ENCODE data around the gene RAET1L. TPM values are rescaled to one million over a fixed set of nuclear protein-coding genes. Genes with fewer than 3 reads are reported as not detected.
"Not testable (repeated sequence)": the region's sequence is repeated elsewhere in the genome, so short reads cannot be mapped to it uniquely, and the experiment has no call there.

RAET1L gene
- polyA plus RNA-seq, 3 donors, result not detected

DNA sequence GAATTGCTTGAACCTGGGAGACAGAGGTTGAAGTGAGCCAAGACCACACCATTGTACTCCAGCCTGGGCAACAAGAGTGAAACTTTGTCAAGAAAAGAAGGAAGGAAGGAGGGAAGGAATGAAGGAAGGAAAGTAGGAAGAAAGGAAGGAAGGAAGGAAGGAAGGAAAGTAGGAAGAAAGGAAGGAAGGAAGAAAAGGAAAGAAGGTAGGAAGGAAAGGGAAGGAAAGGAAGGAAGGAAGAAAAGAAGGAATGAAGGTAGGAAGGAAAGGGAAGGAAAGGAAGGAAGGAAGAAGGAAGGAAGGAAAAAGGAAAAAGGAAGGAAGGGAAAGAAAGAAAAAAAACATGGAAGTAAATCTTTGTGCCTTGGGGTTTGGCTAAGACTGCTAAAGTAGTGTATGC lies 49.9 kb downstream of the RAET1L start:
- Mint-ChIP-seq H3K36me3 (no peaks in the 10 kb centered on the region), H3K27ac (peak overlapping the region in 1 of 7 donors; percentile 82), H3K9me3 (peaks cover 0 to 10% (median 2%) of the 10 kb centered on the region in 7 donors), H3K4me1 (no peaks in the 10 kb centered on the region), H3K4me3 (peak overlapping the region in 1 of 2 donors; percentile 31), H3K27me3 (ENCODE audit: low read depth in 3 of 3) (peaks cover 48 to 78% (median 54%) of the 10 kb centered on the region in 3 donors)
- H2AFZ ChIP-seq (ENCODE audit: insufficient read depth, low read depth, low read length, poor library complexity, severe bottlenecking), result no peak overlapping the region
- TF ChIP-seq, protein P1, sequence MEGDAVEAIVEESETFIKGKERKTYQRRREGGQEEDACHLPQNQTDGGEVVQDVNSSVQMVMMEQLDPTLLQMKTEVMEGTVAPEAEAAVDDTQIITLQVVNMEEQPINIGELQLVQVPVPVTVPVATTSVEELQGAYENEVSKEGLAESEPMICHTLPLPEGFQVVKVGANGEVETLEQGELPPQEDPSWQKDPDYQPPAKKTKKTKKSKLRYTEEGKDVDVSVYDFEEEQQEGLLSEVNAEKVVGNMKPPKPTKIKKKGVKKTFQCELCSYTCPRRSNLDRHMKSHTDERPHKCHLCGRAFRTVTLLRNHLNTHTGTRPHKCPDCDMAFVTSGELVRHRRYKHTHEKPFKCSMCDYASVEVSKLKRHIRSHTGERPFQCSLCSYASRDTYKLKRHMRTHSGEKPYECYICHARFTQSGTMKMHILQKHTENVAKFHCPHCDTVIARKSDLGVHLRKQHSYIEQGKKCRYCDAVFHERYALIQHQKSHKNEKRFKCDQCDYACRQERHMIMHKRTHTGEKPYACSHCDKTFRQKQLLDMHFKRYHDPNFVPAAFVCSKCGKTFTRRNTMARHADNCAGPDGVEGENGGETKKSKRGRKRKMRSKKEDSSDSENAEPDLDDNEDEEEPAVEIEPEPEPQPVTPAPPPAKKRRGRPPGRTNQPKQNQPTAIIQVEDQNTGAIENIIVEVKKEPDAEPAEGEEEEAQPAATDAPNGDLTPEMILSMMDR (IDR thresholded peaks at IDR 0.05), result no peak
- H3K9me3 ChIP-seq (replicated peaks in 1 of 2; ENCODE audit: control insufficient read depth in 1 of 2, insufficient read depth in 1 of 2, low read length in 2 of 2), result no peaks in the 10 kb centered on the region
- no peaks in the 10 kb centered on the region for H3K4me1 ChIP-seq (ENCODE audit: control insufficient read depth in 1 of 2, insufficient read depth in 2 of 2, low read length in 2 of 2)
- no peak overlapping the region for H3K9ac ChIP-seq (ENCODE audit: insufficient read depth, low read length, poor library complexity, severe bottlenecking)
- no peaks in the 10 kb centered on the region for H4K20me1 ChIP-seq (ENCODE audit: insufficient read depth, low read length)
- intact Hi-C loops (cut with micrococcal nuclease), result no loop called here
- H3K79me2 ChIP-seq (ENCODE audit: insufficient read depth, low read length), result no peaks in the 10 kb centered on the region
- H3K27ac ChIP-seq (ENCODE audit: low read depth in 1 of 2, low read length in 2 of 2), result no peak overlapping the region
- no peak overlapping the region for H3K4me3 ChIP-seq (replicated peaks in 1 of 3; ENCODE audit: low read depth in 2 of 3, low read length in 3 of 3)
- no peak for DNase-seq
- H3K4me2 ChIP-seq (replicated peaks; ENCODE audit: extremely low read depth, low read length, poor library complexity, severe bottlenecking), result no peak overlapping the region
- peaks cover 11 to 59% of the 10 kb centered on the region in 2 donors for H3K27me3 ChIP-seq (ENCODE audit: control insufficient read depth in 2 of 2, insufficient read depth in 2 of 2, low read length in 2 of 2)
- no peaks in the 10 kb centered on the region for H3K36me3 ChIP-seq (replicated peaks in 1 of 2; ENCODE audit: control insufficient read depth in 1 of 2, insufficient read depth in 2 of 2, low read length in 2 of 2)

DNA sequence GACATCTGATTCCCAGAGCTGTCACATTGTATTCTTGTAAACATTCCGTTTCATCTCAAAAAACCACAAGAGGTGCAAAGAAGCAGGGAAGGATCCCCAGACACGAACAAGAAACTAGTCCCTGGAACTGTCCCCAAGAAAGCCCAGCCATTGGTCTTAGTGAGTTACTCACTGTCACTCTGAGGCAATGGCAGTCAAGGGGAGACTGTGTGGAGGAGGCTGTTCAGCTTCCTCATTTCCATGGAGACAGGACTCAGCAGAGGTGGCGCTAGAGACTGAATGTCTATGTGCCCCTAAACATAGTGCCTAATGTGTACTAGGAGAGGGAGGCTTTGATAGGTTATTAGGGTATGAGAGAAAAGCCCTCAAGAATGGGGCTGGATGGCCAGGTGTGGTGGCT lies 50.5 kb downstream of the RAET1L start:
- Histone ChIP-seq H3K4me2 (replicated peaks; ENCODE audit: extremely low read depth, low read length, poor library complexity, severe bottlenecking) (no peak overlapping the region), H3K9me3 (replicated peaks in 1 of 2; ENCODE audit: control insufficient read depth in 1 of 2, insufficient read depth in 1 of 2, low read length in 2 of 2) (no peaks in the 10 kb centered on the region), H3K79me2 (ENCODE audit: insufficient read depth, low read length) (no peaks in the 10 kb centered on the region), H4K20me1 (ENCODE audit: insufficient read depth, low read length) (no peaks in the 10 kb centered on the region), H2AFZ (ENCODE audit: insufficient read depth, low read depth, low read length, poor library complexity, severe bottlenecking) (no peak overlapping the region), H3K4me1 (ENCODE audit: control insufficient read depth in 1 of 2, insufficient read depth in 2 of 2, low read length in 2 of 2) (no peaks in the 10 kb centered on the region), H3K4me3 (replicated peaks in 1 of 3; ENCODE audit: low read depth in 2 of 3, low read length in 3 of 3) (no peak overlapping the region), H3K36me3 (replicated peaks in 1 of 2; ENCODE audit: control insufficient read depth in 1 of 2, insufficient read depth in 2 of 2, low read length in 2 of 2) (no peaks in the 10 kb centered on the region), H3K27me3 (ENCODE audit: control insufficient read depth in 2 of 2, insufficient read depth in 2 of 2, low read length in 2 of 2) (peaks cover 11 to 59% of the 10 kb centered on the region in 2 donors), H3K9ac (ENCODE audit: insufficient read depth, low read length, poor library complexity, severe bottlenecking) (no peak overlapping the region), H3K27ac (ENCODE audit: low read depth in 1 of 2, low read length in 2 of 2) (no peak overlapping the region)
- Mint-ChIP-seq H3K27ac (peak overlapping the region in 2 of 7 donors; percentile 54 to 83), H3K27me3 (ENCODE audit: low read depth in 3 of 3) (peaks cover 49 to 78% (median 49%) of the 10 kb centered on the region in 3 donors), H3K36me3 (no peaks in the 10 kb centered on the region), H3K4me1 (no peaks in the 10 kb centered on the region), H3K9me3 (peaks cover 0 to 8% (median 2%) of the 10 kb centered on the region in 7 donors), H3K4me3 (peak overlapping the region in 1 of 2 donors; percentile 1)
- peak; percentile 48 to 63 (median 49) for DNase-seq
- TF ChIP-seq, protein P1 (IDR thresholded peaks at IDR 0.05), result no peak
- intact Hi-C loops (cut with micrococcal nuclease), result no loop called here
- WGBS (ENCODE audit: insufficient coverage), result 8% methylated on average over 2 of the region's 3 CpGs

- H3K4me1 Mint-ChIP-seq; H3K9ac ChIP-seq (ENCODE audit: insufficient read depth, low read length, poor library complexity, severe bottlenecking); H3K27ac Mint-ChIP-seq; H3K79me2 ChIP-seq (ENCODE audit: insufficient read depth, low read length); H3K4me3 ChIP-seq (replicated peaks in 1 of 3; ENCODE audit: low read depth in 2 of 3, low read length in 3 of 3); DNase-seq; H3K9me3 ChIP-seq (replicated peaks in 1 of 2; ENCODE audit: control insufficient read depth in 1 of 2, insufficient read depth in 1 of 2, low read length in 2 of 2); H3K36me3 ChIP-seq (replicated peaks in 1 of 2; ENCODE audit: control insufficient read depth in 1 of 2, insufficient read depth in 2 of 2, low read length in 2 of 2); H3K27ac ChIP-seq (ENCODE audit: low read depth in 1 of 2, low read length in 2 of 2); intact Hi-C loops (cut with micrococcal nuclease); H2AFZ ChIP-seq (ENCODE audit: insufficient read depth, low read depth, low read length, poor library complexity, severe bottlenecking); H3K36me3 Mint-ChIP-seq; H4K20me1 ChIP-seq (ENCODE audit: insufficient read depth, low read length); H3K4me3 Mint-ChIP-seq; H3K4me1 ChIP-seq (ENCODE audit: control insufficient read depth in 1 of 2, insufficient read depth in 2 of 2, low read length in 2 of 2); H3K4me2 ChIP-seq (replicated peaks; ENCODE audit: extremely low read depth, low read length, poor library complexity, severe bottlenecking): not testable (repeated sequence)
- Mint-ChIP-seq H3K27me3 (ENCODE audit: low read depth in 3 of 3) (peaks cover 51 to 75% (median 52%) of the 10 kb centered on the region in 3 donors), H3K9me3 (peaks cover 0 to 10% (median 2%) of the 10 kb centered on the region in 7 donors)
- H3K27me3 ChIP-seq (ENCODE audit: control insufficient read depth in 2 of 2, insufficient read depth in 2 of 2, low read length in 2 of 2), result peaks cover 11 to 62% of the 10 kb centered on the region in 2 donors
- WGBS (ENCODE audit: insufficient coverage), result 80% methylated on average over 1 of the region's 6 CpGs
Measured at GRCh38 chr6:149974394-149974793, 50.9 kb downstream of the RAET1L start.
